Thyroid gland (tissue), 4 donors: ENCODE results near the gene ACP5.

ENCODE experiments used
- POLR2A ChIP-seq, 2 donors: fragments of 450-650 bp; IDR thresholded peaks; one replicate each; pipeline ENCODE4 v1.6.1; 2017; ENCODE audit warnings: antibody characterized with exemption in 2 of 2, mild to moderate bottlenecking in 2 of 2, moderate library complexity in 1 of 2
- TF ChIP-seq, protein P1 (sequence below), 6 experiments: fragments of 200-600 bp in 3 of 6; fragments of 450-650 bp in 3 of 6; sonication (generic) in 3 of 6; IDR thresholded peaks; one replicate each; pipeline ENCODE4 v1.5.1; 2016 to 2019; ENCODE audit warnings: antibody characterized with exemption in 6 of 6, mild to moderate bottlenecking in 2 of 6, inconsistent platforms in 1 of 6, moderate library complexity in 1 of 6

DNA sequence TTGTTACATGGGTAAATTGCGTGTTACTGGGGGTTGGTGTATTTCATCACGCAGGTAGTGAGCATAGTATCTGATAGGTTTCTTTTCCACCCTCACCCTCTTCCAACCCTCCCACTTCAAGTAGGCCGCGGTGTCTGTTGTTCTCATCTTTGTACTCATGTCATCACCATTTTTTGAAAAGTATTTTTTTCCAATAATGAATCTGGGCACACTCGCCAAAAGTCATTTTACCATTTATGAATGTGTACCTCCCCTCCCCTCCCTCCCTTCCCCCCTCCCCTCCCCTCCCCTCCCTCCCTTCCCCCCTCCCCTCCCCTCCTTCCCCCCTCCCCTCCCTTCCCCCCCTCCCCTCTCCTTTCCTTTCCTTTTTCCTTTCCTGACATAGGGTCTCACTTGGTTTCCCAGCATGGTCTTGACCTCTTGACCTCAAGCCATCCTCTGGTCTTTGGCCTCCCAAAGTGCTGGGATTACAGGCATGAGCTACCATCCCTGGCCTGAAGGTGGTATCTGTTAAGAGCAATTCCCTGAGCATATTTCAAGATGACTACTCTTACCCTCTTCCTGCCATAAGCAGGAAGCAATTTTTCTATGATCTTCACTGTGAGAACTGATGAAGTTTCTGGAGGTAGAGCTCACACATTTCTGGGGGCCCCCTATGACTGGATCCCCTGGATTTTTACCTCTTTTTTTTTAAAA, 35.5 kb upstream of the ACP5 start:
- TF ChIP-seq, protein P1, sequence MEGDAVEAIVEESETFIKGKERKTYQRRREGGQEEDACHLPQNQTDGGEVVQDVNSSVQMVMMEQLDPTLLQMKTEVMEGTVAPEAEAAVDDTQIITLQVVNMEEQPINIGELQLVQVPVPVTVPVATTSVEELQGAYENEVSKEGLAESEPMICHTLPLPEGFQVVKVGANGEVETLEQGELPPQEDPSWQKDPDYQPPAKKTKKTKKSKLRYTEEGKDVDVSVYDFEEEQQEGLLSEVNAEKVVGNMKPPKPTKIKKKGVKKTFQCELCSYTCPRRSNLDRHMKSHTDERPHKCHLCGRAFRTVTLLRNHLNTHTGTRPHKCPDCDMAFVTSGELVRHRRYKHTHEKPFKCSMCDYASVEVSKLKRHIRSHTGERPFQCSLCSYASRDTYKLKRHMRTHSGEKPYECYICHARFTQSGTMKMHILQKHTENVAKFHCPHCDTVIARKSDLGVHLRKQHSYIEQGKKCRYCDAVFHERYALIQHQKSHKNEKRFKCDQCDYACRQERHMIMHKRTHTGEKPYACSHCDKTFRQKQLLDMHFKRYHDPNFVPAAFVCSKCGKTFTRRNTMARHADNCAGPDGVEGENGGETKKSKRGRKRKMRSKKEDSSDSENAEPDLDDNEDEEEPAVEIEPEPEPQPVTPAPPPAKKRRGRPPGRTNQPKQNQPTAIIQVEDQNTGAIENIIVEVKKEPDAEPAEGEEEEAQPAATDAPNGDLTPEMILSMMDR (IDR thresholded peaks at IDR 0.05) = no peak
- no peak for TF ChIP-seq POLR2A (IDR thresholded peaks at IDR 0.05)
